ENCODE data around the gene COG5. TPM values are rescaled to one million over a fixed set of nuclear protein-coding genes. Genes with fewer than 3 reads are reported as not detected.

COG5 gene
- total RNA-seq: 21.4 TPM

DNA sequence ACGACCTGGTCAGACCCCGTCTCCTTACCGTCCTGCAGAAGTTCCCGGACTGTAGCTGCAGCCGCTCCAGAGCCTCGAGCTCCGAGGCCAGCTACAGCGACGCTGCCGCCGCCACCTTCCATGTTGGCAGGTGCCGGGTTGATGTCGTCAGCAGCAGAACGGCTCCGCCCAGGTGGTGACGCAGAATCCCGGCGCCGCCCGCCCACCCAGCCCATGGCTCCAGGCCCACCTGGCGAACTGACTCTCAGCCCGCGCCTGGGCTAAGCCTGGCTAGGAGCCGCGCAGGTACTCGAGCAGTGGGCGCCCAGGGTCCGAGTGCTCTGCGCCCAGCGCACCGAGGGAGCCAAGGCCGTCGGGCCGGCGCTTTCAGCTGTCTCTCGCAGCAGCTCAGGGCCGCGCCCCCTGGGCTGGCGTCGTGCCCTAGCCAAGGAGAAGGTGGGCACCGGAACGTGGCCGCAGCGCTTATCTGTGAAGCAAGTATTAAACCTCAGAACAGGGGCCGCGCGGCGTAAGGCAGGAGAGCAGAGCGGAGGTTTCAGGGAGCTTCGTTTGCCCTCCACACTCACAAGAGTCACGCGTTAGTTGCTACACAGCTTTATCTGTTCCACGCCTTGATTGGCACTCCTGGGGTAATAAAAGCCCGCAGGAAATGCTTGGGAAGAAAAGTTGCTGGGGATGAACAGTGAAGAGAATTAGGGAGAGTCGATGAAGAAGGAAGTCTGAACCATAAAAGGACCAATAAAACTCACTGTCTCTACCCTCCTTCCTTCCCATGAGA, at the start of gene COG5, which contains the start of gene DUS4L:
COG5 (minus strand) TSS at position 146 of the 778 bp plus-strand sequence; CDS start at position 122, 24 bp downstream.
DUS4L (plus strand) TSS at position 197 of the 778 bp plus-strand sequence. CDS start 3,100 bp downstream, outside the sequence.
- H3K27me3 ChIP-seq (ENCODE audit: control insufficient read depth in 3 of 3, insufficient read depth in 3 of 3, low read length in 3 of 3): no peaks in the 10 kb centered on the region
- H3K4me1 ChIP-seq (ENCODE audit: control insufficient read depth in 3 of 3, insufficient read depth in 3 of 3, low read length in 3 of 3): peaks cover 11 to 26% (median 22%) of the 10 kb centered on the region in 3 donors

DNA sequence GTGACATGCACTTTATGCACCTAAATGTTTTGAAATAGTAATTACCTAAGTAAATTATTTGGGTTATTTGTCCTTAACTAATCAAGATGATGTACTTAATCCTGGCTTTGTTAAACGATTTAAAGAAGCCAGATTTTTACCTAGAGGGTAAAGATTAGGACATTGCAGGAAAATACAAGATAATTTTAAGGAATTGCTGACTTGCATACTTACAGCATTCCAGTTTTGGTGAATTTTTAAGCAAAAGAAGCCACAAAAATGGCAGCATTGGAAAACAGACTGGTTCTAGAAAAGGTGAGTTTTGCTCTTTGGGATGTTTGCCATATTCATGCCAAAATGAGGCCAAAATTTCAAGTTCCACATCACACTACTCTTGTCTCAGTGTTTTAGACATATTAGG, 49.7 kb upstream of the COG5 start:
- H3K27ac ChIP-seq (ENCODE audit: low read depth, low read length): no peak overlapping the region

More for the DNA sequence above, at the start of gene COG5, which contains the start of gene DUS4L:
- Histone ChIP-seq H3K36me3 (ENCODE audit: control insufficient read depth in 3 of 3, insufficient read depth in 3 of 3, low read length in 3 of 3) (no peaks in the 10 kb centered on the region), H3K9me3 (ENCODE audit: control insufficient read depth in 3 of 3, low read length in 3 of 3) (no peaks in the 10 kb centered on the region), H3K27ac (ENCODE audit: low read depth, low read length) (peak within 1 kb of the TSS; percentile 95), H3K9ac (ENCODE audit: low read depth in 1 of 3, low read length in 3 of 3) (peak within 1 kb of the TSS; percentile 95 to 97 (median 96)), H3K4me3 (ENCODE audit: low read length in 3 of 3) (peak within 1 kb of the TSS; percentile 95 to 97 (median 97))

DNA sequence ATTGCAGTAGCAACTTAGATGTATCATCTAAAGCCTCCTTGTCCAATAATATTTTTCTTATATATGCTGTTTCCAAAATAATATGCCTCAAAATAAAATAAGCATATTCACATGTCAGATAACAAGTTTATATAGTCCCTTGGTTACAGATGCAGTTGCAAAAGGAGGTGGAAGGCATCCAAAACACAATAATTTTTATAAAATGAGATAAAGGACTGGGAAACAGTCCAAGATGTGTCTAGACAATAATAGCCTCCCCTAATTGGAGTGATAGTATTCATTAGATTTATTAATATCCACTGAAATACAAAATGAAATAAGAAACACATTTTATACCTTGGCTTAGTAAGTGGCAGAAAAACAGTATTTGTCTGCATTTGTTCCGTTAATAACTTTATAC, 46.6 kb upstream of the COG5 start:
- Histone ChIP-seq H3K36me3 (ENCODE audit: control insufficient read depth in 3 of 3, insufficient read depth in 3 of 3, low read length in 3 of 3) (peaks cover 3 to 17% (median 15%) of the 10 kb centered on the region in 3 donors), H3K4me1 (ENCODE audit: control insufficient read depth in 3 of 3, insufficient read depth in 3 of 3, low read length in 3 of 3) (peaks cover 0 to 8% (median 4%) of the 10 kb centered on the region in 3 donors), H3K27ac (ENCODE audit: low read depth, low read length) (peak overlapping the region; percentile 69), H3K4me3 (ENCODE audit: low read length in 3 of 3) (peak overlapping the region in 1 of 3 donors; percentile 53), H3K27me3 (ENCODE audit: control insufficient read depth in 3 of 3, insufficient read depth in 3 of 3, low read length in 3 of 3) (no peaks in the 10 kb centered on the region), H3K9me3 (ENCODE audit: control insufficient read depth in 3 of 3, low read length in 3 of 3) (no peaks in the 10 kb centered on the region), H3K9ac (ENCODE audit: low read depth in 1 of 3, low read length in 3 of 3) (peak overlapping the region in 1 of 3 donors; percentile 28)

More for the DNA sequence above, 49.7 kb upstream of the COG5 start:
- H3K27me3 ChIP-seq (ENCODE audit: control insufficient read depth in 3 of 3, insufficient read depth in 3 of 3, low read length in 3 of 3): no peaks in the 10 kb centered on the region
- peaks cover 0 to 8% (median 4%) of the 10 kb centered on the region in 3 donors for H3K4me1 ChIP-seq (ENCODE audit: control insufficient read depth in 3 of 3, insufficient read depth in 3 of 3, low read length in 3 of 3)
- H3K9me3 ChIP-seq (ENCODE audit: control insufficient read depth in 3 of 3, low read length in 3 of 3): no peaks in the 10 kb centered on the region
- H3K36me3 ChIP-seq (ENCODE audit: control insufficient read depth in 3 of 3, insufficient read depth in 3 of 3, low read length in 3 of 3): peaks cover 8 to 30% (median 20%) of the 10 kb centered on the region in 3 donors
- no peak overlapping the region for H3K4me3 ChIP-seq (ENCODE audit: low read length in 3 of 3)
- no peak overlapping the region for H3K9ac ChIP-seq (ENCODE audit: low read depth in 1 of 3, low read length in 3 of 3)

DNA sequence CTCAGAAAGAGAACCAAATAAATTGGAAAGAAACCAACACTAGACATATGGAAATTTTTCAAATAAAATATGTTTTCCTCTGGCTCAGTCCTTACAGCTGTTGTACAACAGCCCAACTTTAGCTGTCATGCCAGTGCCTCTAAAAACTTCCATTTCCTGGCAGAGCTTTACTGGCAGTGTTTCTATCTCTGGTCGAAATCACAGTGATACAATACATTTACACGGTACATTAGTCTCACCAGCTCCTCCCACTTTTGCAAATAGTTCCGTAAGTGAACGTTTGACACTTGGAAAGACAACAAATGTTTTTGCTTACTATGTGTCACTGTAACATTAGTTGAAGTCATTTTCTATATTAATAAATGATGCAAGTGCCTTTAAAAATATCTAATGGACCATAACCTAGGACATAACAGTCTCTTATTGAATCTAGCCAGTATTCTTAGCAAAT, 46.1 kb upstream of the COG5 start:
- H3K4me1 ChIP-seq (ENCODE audit: control insufficient read depth in 3 of 3, insufficient read depth in 3 of 3, low read length in 3 of 3): peaks cover 0 to 8% (median 4%) of the 10 kb centered on the region in 3 donors
- H3K4me3 ChIP-seq (ENCODE audit: low read length in 3 of 3): peak overlapping the region in 2 of 3 donors; percentile 7 to 53
- H3K9ac ChIP-seq (ENCODE audit: low read depth in 1 of 3, low read length in 3 of 3): peak overlapping the region in 2 of 3 donors; percentile 28 to 48
- peak overlapping the region; percentile 69 for H3K27ac ChIP-seq (ENCODE audit: low read depth, low read length)
- H3K9me3 ChIP-seq (ENCODE audit: control insufficient read depth in 3 of 3, low read length in 3 of 3): no peaks in the 10 kb centered on the region
- H3K27me3 ChIP-seq (ENCODE audit: control insufficient read depth in 3 of 3, insufficient read depth in 3 of 3, low read length in 3 of 3): no peaks in the 10 kb centered on the region
- H3K36me3 ChIP-seq (ENCODE audit: control insufficient read depth in 3 of 3, insufficient read depth in 3 of 3, low read length in 3 of 3): peaks cover 3 to 16% (median 12%) of the 10 kb centered on the region in 3 donors

DNA sequence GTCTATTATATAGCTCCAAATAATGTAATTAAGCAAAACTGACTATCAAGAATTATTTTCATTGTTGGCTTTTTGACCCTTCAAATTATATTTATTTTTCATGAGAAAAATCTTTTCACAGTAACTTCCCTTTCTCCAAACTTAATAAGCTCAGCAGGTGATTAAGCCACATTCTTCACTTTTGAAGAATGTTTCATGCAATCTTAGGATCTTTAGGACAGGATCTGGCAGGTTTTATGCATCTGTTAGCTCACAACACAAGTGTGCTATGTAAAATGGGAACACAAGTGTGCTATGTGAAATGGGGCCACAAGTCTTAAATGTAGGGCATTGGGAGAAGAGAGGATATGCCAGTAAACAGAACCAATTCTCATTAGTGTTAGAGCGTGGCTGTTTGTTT, 42.6 kb upstream of the COG5 start:
- Histone ChIP-seq H3K4me3 (ENCODE audit: low read length in 3 of 3) (no peak overlapping the region), H3K9ac (ENCODE audit: low read depth in 1 of 3, low read length in 3 of 3) (no peak overlapping the region), H3K36me3 (ENCODE audit: control insufficient read depth in 3 of 3, insufficient read depth in 3 of 3, low read length in 3 of 3) (peaks cover 3 to 7% (median 6%) of the 10 kb centered on the region in 3 donors), H3K27me3 (ENCODE audit: control insufficient read depth in 3 of 3, insufficient read depth in 3 of 3, low read length in 3 of 3) (no peaks in the 10 kb centered on the region), H3K9me3 (ENCODE audit: control insufficient read depth in 3 of 3, low read length in 3 of 3) (no peaks in the 10 kb centered on the region), H3K27ac (ENCODE audit: low read depth, low read length) (no peak overlapping the region), H3K4me1 (ENCODE audit: control insufficient read depth in 3 of 3, insufficient read depth in 3 of 3, low read length in 3 of 3) (peaks cover 0 to 4% (median 4%) of the 10 kb centered on the region in 3 donors)

DNA sequence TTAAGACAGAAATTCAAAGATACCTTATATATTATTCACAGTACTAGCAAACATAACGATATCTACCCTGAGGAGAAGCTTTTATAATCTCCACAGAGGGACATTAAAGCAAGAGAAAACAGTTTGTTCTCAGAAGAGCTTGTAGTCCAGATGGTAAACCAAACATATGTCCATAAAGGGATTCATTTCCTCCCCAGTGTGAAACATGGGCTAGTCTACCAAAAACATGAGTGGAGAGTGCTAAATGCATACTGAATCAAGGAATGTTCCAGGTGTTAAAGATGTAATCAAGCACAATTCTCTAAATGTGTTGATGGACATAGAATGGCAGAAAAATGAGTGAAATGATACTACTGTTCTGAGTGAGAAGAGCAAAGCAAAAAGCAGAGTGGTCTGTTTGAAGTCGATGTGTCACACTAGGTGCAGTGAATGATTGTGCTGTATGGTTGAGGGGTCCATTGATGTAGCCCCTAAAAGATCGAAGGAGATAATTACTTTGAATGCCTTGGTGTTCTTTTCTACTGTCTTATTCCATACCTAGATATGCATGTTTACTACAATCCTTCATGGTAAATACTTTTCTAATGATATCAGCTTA, 41.6 kb upstream of the COG5 start:
- Histone ChIP-seq H3K36me3 (ENCODE audit: control insufficient read depth in 3 of 3, insufficient read depth in 3 of 3, low read length in 3 of 3) (peaks cover 3 to 17% (median 16%) of the 10 kb centered on the region in 3 donors), H3K9ac (ENCODE audit: low read depth in 1 of 3, low read length in 3 of 3) (no peak overlapping the region)

DNA sequence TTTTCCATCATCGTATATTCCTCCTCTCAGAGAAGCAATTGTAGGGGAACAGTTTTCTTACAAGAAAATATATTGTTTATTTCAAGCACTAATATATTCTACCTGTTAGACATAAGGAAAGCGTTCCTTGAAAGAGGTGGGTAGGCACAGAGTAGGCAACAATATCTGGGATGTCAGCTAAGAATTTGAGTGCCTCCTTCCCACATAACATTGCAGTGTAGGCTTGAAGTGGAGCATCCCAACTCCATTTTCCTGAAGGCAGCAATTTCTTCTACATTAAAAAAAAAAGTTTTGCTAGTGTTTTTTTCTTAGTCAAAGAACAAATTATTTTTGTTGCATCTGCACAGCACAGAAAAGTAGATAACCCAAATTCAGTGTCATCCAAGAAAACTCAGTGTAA, 37.1 kb upstream of the COG5 start:
- peaks cover 3 to 19% (median 16%) of the 10 kb centered on the region in 3 donors for H3K36me3 ChIP-seq (ENCODE audit: control insufficient read depth in 3 of 3, insufficient read depth in 3 of 3, low read length in 3 of 3)
- no peaks in the 10 kb centered on the region for H3K27me3 ChIP-seq (ENCODE audit: control insufficient read depth in 3 of 3, insufficient read depth in 3 of 3, low read length in 3 of 3)
- H3K9ac ChIP-seq (ENCODE audit: low read depth in 1 of 3, low read length in 3 of 3): no peak overlapping the region
- no peak overlapping the region for H3K4me3 ChIP-seq (ENCODE audit: low read length in 3 of 3)
- no peaks in the 10 kb centered on the region for H3K9me3 ChIP-seq (ENCODE audit: control insufficient read depth in 3 of 3, low read length in 3 of 3)
- H3K4me1 ChIP-seq (ENCODE audit: control insufficient read depth in 3 of 3, insufficient read depth in 3 of 3, low read length in 3 of 3): peaks cover 3 to 6% (median 5%) of the 10 kb centered on the region in 3 donors
- H3K27ac ChIP-seq (ENCODE audit: low read depth, low read length): no peak overlapping the region

More for the DNA sequence above, 41.6 kb upstream of the COG5 start:
- H3K4me1 ChIP-seq (ENCODE audit: control insufficient read depth in 3 of 3, insufficient read depth in 3 of 3, low read length in 3 of 3): peaks cover 0 to 4% (median 3%) of the 10 kb centered on the region in 3 donors
- H3K27ac ChIP-seq (ENCODE audit: low read depth, low read length): no peak overlapping the region
- H3K4me3 ChIP-seq (ENCODE audit: low read length in 3 of 3): no peak overlapping the region
- H3K9me3 ChIP-seq (ENCODE audit: control insufficient read depth in 3 of 3, low read length in 3 of 3): no peaks in the 10 kb centered on the region
- no peaks in the 10 kb centered on the region for H3K27me3 ChIP-seq (ENCODE audit: control insufficient read depth in 3 of 3, insufficient read depth in 3 of 3, low read length in 3 of 3)

DNA sequence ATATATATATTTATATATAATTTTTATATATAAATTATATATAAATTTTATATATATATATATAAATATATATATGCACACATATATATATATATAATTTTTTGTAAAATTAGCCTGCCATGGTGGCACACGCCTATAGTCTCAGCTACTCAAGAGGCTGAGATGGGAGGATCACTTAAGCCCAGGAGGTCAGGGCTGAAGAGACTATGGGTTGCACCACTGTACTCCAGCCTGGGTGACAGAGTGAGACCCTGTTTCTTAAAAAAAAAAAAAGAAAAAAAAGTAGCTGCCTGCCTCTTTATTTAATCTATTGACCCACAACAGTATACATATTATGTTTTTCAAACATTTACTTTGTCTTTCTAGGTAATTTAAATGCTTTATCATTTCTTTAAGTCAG, 35.5 kb upstream of the COG5 start:
- H3K27me3 ChIP-seq (ENCODE audit: control insufficient read depth in 3 of 3, insufficient read depth in 3 of 3, low read length in 3 of 3): no peaks in the 10 kb centered on the region
- H3K36me3 ChIP-seq (ENCODE audit: control insufficient read depth in 3 of 3, insufficient read depth in 3 of 3, low read length in 3 of 3): peaks cover 3 to 26% (median 22%) of the 10 kb centered on the region in 3 donors
- H3K9ac ChIP-seq (ENCODE audit: low read depth in 1 of 3, low read length in 3 of 3): no peak overlapping the region
- no peaks in the 10 kb centered on the region for H3K9me3 ChIP-seq (ENCODE audit: control insufficient read depth in 3 of 3, low read length in 3 of 3)
- H3K4me1 ChIP-seq (ENCODE audit: control insufficient read depth in 3 of 3, insufficient read depth in 3 of 3, low read length in 3 of 3): peaks cover 8 to 9% (median 8%) of the 10 kb centered on the region in 3 donors
- no peak overlapping the region for H3K4me3 ChIP-seq (ENCODE audit: low read length in 3 of 3)
- H3K27ac ChIP-seq (ENCODE audit: low read depth, low read length): no peak overlapping the region

DNA sequence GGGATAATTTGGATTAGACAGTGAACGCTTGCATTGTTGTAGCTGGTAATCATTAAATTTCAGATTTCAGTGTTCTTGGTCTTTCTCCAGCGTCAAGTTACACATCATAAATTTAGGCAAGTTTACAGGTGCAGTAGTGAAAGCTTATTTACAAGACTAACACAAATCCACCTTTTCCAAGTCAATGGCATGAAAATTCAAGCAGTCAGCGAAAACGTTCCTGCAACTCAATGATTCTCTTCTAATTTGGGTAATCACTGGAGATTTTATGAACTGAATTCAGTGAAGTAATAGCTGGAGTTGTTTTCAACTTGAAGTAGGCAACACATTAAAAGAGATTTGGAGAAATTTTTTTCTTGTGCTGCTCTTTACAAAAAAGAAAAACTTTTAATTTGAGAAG, 34.2 kb upstream of the COG5 start:
- Histone ChIP-seq H3K9me3 (ENCODE audit: control insufficient read depth in 3 of 3, low read length in 3 of 3) (no peaks in the 10 kb centered on the region), H3K4me3 (ENCODE audit: low read length in 3 of 3) (no peak overlapping the region), H3K27ac (ENCODE audit: low read depth, low read length) (no peak overlapping the region), H3K36me3 (ENCODE audit: control insufficient read depth in 3 of 3, insufficient read depth in 3 of 3, low read length in 3 of 3) (peaks cover 5 to 24% (median 22%) of the 10 kb centered on the region in 3 donors), H3K27me3 (ENCODE audit: control insufficient read depth in 3 of 3, insufficient read depth in 3 of 3, low read length in 3 of 3) (no peaks in the 10 kb centered on the region), H3K4me1 (ENCODE audit: control insufficient read depth in 3 of 3, insufficient read depth in 3 of 3, low read length in 3 of 3) (peaks cover 8 to 9% (median 8%) of the 10 kb centered on the region in 3 donors), H3K9ac (ENCODE audit: low read depth in 1 of 3, low read length in 3 of 3) (no peak overlapping the region)

DNA sequence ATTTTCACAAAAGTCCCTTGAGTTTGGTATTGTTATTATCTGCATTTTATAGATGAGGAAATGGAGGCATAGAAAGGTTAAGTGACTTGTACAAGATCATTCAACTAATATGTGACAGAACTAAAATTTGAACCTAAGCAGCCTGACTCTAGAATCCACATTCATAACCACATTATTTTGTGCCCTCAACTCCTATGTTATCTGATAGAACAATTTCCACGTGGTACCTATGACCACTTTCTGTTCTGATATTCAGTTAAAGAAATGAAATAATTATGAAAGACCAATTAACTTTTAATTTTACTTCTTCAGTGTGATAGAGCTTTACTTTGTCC, 33.8 kb upstream of the COG5 start:
- no peak overlapping the region for H3K4me3 ChIP-seq (ENCODE audit: low read length in 3 of 3)
- H3K9ac ChIP-seq (ENCODE audit: low read depth in 1 of 3, low read length in 3 of 3): no peak overlapping the region
- no peaks in the 10 kb centered on the region for H3K9me3 ChIP-seq (ENCODE audit: control insufficient read depth in 3 of 3, low read length in 3 of 3)
- H3K36me3 ChIP-seq (ENCODE audit: control insufficient read depth in 3 of 3, insufficient read depth in 3 of 3, low read length in 3 of 3): peaks cover 5 to 24% (median 22%) of the 10 kb centered on the region in 3 donors
- peaks cover 8 to 9% (median 8%) of the 10 kb centered on the region in 3 donors for H3K4me1 ChIP-seq (ENCODE audit: control insufficient read depth in 3 of 3, insufficient read depth in 3 of 3, low read length in 3 of 3)
- no peak overlapping the region for H3K27ac ChIP-seq (ENCODE audit: low read depth, low read length)
- no peaks in the 10 kb centered on the region for H3K27me3 ChIP-seq (ENCODE audit: control insufficient read depth in 3 of 3, insufficient read depth in 3 of 3, low read length in 3 of 3)
